A673 (cell line): Measurements from ENCODE around the gene CD79A.

ENCODE experiments used
- EZH2 ChIP-seq: fragments of 200-600 bp; sonication (generic); IDR thresholded peaks from 2 replicates; pipeline ENCODE4 v1.6.1; 2017; ENCODE audit warnings: borderline replicate concordance, low read depth, mild to moderate bottlenecking, mixed read lengths, antibody characterized with exemption, low read length; ENCODE audit not compliant: poor library complexity, severe bottlenecking
- TF ChIP-seq, protein P1 (sequence below): fragments of 300-800, 200-600 bp; sonication (generic); conservative IDR thresholded peaks from 2 replicates; pipeline ENCODE4 v1.5.1; 2017; ENCODE audit warnings: low read depth, mild to moderate bottlenecking, antibody characterized with exemption, low read length, moderate library complexity, mixed read lengths

DNA sequence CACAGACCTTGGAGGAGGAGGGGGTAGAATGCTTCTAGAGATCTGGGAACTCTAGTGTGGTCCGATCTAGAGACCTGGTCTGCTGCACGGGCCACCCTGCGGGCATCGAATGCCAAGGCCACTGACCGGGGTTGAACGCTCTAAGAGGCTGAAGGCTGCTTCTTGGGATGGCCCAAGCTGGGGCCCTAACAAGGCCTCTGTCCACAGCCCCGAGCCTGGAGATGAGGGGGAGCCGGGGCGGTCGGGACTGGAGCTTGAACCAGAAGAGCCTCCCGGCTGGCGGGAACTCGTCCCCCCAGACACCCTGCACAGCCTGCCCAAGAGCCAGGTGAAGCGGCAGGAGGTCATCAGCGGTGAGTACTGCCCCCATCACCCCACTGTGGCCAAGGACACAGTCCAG, 21.2 kb downstream of the CD79A start:
- TF ChIP-seq, protein P1, sequence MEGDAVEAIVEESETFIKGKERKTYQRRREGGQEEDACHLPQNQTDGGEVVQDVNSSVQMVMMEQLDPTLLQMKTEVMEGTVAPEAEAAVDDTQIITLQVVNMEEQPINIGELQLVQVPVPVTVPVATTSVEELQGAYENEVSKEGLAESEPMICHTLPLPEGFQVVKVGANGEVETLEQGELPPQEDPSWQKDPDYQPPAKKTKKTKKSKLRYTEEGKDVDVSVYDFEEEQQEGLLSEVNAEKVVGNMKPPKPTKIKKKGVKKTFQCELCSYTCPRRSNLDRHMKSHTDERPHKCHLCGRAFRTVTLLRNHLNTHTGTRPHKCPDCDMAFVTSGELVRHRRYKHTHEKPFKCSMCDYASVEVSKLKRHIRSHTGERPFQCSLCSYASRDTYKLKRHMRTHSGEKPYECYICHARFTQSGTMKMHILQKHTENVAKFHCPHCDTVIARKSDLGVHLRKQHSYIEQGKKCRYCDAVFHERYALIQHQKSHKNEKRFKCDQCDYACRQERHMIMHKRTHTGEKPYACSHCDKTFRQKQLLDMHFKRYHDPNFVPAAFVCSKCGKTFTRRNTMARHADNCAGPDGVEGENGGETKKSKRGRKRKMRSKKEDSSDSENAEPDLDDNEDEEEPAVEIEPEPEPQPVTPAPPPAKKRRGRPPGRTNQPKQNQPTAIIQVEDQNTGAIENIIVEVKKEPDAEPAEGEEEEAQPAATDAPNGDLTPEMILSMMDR: no peak
- TF ChIP-seq EZH2: no peak
